Left ventricle myocardium inferior (tissue), 1 donor: Measurements from ENCODE around the gene ARIH2. TPM values are rescaled to one million over a fixed set of nuclear protein-coding genes. Genes with fewer than 3 reads are reported as not detected.
A peak's percentile ranks its signal among the peaks of the same experiment; 100 is the strongest.

Experiments used
- DNase-seq: peaks from one replicate; pipeline ENCODE4 v3.0.0-alpha.2; 2020
- H3K27ac ChIP-seq: fragments of 200-600 bp; replicated peaks from 2 replicates; pipeline ENCODE4 v1.8.0; 2021
- H3K27me3 ChIP-seq: fragments of 200-600 bp; 2 replicates; pipeline ENCODE4 v1.8.0; 2021; ENCODE audit warnings: low read depth
- H3K36me3 ChIP-seq: fragments of 200-600 bp; 2 replicates; pipeline ENCODE4 v1.8.0; 2021
- H3K4me1 ChIP-seq: fragments of 200-600 bp; 2 replicates; pipeline ENCODE4 v1.8.0; 2021
- H3K4me3 ChIP-seq: fragments of 200-600 bp; 2 replicates; pipeline ENCODE4 v1.8.0; 2021; ENCODE audit warnings: mild to moderate bottlenecking, moderate library complexity
- H3K9me3 ChIP-seq: fragments of 200-600 bp; replicated peaks from 2 replicates; pipeline ENCODE4 v1.8.0; 2021
- intact Hi-C: fragments of 100-400 bp; cut with micrococcal nuclease; formaldehyde crosslinking; loops from one replicate; pipeline ENCODE4 v1.11.0; 2022
- total RNA-seq: library from RNA; stranded (reverse); fragmentation: NEBNext Ultra II Directional; extraction: Animal tissue kit (Norgen Biotek cat#: 25700); gene quantifications from one replicate; pipeline ENCODE4 v1.2.1, GENCODE V29; 2021
- TF ChIP-seq, protein P1 (sequence below): fragments of 200-600 bp; IDR thresholded peaks from 2 replicates; pipeline ENCODE4 v1.8.0; 2021; ENCODE audit warnings: antibody characterized with exemption, mild to moderate bottlenecking, borderline replicate concordance
- donor health status: DM: no; HTN: yes; CAD: no; lungs with severe emphysema.

The ARIH2 gene
- total RNA-seq, 1 donor from 2014 or later: 180 TPM

DNA sequence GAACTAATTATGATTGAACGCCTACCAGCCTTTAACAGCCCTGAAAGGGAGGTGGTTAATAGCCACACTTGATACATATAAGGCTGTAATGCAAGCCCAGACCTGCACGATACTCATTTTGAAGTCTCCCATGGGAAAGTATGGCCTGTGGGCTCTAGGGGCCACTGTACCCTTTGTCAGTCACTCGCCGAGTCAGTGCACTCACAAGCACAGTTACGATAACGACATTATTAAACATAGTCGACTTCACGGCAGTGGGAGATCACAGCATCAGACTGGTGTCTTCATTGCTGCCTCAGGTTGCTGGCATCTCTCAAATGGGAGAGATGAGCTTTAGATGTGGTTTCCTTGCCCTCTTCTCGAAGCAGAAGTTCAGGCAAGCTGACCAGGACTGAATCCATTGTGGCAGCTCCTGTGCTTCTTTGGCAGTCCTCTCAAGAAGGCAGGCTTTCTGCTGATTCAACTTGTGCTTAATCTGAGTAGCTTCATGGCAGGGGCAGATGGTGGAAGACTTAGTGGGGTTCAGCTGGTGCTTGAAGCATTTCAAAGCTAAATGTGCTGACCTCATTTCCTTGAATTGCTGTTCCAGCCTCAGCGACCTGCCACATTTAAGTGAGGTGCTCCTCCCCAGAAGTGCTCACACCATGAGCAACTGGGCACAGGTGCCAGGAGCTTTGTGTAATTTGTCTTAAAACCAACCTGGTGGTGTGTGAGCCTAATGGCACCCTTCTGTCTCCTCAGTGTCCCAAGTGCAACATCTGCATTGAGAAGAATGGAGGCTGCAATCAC, 55.6 kb downstream of the ARIH2 start:
- Histone ChIP-seq H3K36me3 (peaks cover 97% of the 10 kb centered on the region), H3K4me1 (peaks cover 3% of the 10 kb centered on the region), H3K4me3 (no peak overlapping the region), H3K27me3 (no peaks in the 10 kb centered on the region), H3K27ac (no peak overlapping the region), H3K9me3 (no peaks in the 10 kb centered on the region)
- intact Hi-C loops: no loop called here
- DNase-seq: no peak
- TF ChIP-seq, protein P1, sequence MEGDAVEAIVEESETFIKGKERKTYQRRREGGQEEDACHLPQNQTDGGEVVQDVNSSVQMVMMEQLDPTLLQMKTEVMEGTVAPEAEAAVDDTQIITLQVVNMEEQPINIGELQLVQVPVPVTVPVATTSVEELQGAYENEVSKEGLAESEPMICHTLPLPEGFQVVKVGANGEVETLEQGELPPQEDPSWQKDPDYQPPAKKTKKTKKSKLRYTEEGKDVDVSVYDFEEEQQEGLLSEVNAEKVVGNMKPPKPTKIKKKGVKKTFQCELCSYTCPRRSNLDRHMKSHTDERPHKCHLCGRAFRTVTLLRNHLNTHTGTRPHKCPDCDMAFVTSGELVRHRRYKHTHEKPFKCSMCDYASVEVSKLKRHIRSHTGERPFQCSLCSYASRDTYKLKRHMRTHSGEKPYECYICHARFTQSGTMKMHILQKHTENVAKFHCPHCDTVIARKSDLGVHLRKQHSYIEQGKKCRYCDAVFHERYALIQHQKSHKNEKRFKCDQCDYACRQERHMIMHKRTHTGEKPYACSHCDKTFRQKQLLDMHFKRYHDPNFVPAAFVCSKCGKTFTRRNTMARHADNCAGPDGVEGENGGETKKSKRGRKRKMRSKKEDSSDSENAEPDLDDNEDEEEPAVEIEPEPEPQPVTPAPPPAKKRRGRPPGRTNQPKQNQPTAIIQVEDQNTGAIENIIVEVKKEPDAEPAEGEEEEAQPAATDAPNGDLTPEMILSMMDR: no peak

DNA sequence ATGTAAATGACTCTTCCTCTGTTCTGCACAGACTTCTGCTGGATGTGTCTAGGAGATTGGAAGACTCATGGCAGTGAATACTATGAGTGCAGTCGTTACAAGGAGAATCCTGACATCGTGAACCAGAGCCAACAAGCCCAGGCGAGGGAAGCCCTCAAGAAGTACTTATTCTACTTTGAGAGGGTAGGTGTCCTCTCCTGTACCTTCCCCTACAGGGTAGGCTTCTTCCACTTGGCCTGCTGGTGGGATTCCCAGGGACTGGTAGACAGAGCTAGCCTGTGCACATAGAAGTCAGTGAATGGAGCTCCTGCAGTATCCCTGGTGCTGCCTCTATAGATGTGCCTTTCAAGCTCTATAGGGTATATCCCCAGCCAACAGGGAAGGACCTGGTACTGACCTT, 60.8 kb downstream of the ARIH2 start:
- H3K36me3 ChIP-seq: peaks cover 96% of the 10 kb centered on the region
- intact Hi-C loops: no loop called here
- no peak for DNase-seq
- no peak overlapping the region for H3K4me3 ChIP-seq
- peaks cover 43% of the 10 kb centered on the region for H3K4me1 ChIP-seq
- H3K9me3 ChIP-seq: no peaks in the 10 kb centered on the region
- peak overlapping the region; percentile 33 for H3K27ac ChIP-seq
- H3K27me3 ChIP-seq: no peaks in the 10 kb centered on the region
- TF ChIP-seq, protein P1: no peak

DNA sequence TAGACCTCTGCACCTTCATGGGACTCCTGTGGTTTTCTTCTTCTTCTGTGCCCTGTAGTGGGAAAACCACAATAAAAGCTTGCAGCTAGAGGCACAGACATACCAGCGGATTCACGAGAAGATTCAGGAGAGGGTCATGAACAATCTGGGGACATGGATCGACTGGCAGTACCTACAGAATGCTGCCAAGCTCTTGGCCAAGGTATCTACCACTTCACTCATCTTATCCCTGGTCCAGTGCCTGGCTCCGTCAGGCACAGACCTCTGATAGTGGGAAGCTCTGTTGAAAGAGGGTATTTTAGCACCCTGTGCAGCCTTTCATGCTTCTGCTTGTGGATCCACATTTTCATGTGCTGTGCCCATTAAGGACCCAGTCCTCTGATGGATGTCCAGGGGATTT, 61.7 kb downstream of the ARIH2 start:
- Histone ChIP-seq H3K27ac (peak overlapping the region; percentile 33), H3K9me3 (no peaks in the 10 kb centered on the region), H3K27me3 (no peaks in the 10 kb centered on the region), H3K4me1 (peaks cover 43% of the 10 kb centered on the region), H3K4me3 (no peak overlapping the region), H3K36me3 (peaks cover 96% of the 10 kb centered on the region)
- TF ChIP-seq, protein P1: no peak
- DNase-seq: no peak
- intact Hi-C loops: no loop called here

DNA sequence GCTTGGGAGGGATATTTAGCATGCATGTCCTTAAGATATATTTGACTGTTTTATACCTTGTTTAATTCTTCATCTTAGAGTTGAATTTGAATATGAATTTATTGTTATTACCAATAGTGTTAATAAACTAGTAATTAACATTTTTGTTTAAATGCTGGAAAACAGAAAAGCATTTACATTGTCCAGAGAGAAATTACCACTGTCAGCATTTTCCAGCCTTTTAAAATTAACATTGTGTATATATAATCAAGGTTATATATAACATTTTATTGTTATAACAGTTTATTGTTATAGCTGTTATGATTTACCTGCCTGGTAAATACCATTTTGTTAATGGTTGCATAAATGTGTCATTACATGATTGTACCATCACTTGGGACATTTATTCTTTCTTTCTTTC, 63.4 kb downstream of the ARIH2 start:
- H3K4me1 ChIP-seq: peaks cover 43% of the 10 kb centered on the region
- H3K4me3 ChIP-seq: no peak overlapping the region
- no peaks in the 10 kb centered on the region for H3K9me3 ChIP-seq
- no peaks in the 10 kb centered on the region for H3K27me3 ChIP-seq
- H3K27ac ChIP-seq: no peak overlapping the region
- TF ChIP-seq, protein P1: no peak
- DNase-seq: no peak
- peaks cover 88% of the 10 kb centered on the region for H3K36me3 ChIP-seq
- intact Hi-C loops: no loop called here

DNA sequence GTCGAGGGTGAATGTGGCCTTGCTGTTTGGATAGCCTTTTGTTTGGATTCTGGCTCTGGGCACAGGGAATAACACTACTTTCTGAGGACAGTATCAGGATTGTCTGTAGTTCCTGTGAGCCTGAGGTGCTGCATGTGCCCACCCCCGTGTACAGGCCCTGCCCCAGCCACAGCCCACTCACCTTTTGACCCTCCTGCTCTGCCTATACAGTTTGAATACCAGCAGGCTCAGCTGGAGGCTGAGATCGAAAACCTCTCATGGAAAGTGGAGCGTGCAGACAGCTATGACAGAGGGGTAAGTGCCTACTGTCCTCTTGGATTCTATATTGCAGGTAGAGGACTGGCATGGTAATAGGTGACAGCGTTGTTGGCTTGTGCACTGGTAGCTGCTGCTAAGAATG, 64.0 kb downstream of the ARIH2 start:
- H3K4me1 ChIP-seq: peaks cover 45% of the 10 kb centered on the region
- no peaks in the 10 kb centered on the region for H3K27me3 ChIP-seq
- intact Hi-C loops: no loop called here
- H3K36me3 ChIP-seq: peaks cover 81% of the 10 kb centered on the region
- DNase-seq: no peak
- no peaks in the 10 kb centered on the region for H3K9me3 ChIP-seq
- H3K4me3 ChIP-seq: no peak overlapping the region
- TF ChIP-seq, protein P1: no peak
- no peak overlapping the region for H3K27ac ChIP-seq
